Calu3 (cell line): ENCODE measurements around the gene HSFX4. TPM values are rescaled to one million over a fixed set of nuclear protein-coding genes. Genes with fewer than 3 reads are reported as not detected.
A peak's percentile ranks its signal among the peaks of the same experiment; 100 is the strongest.

Source experiments
- BruUV-seq: library from RNA; stranded (reverse); fragments of 400-500 nt; replicated peaks from 2 replicates; lab custom pipeline; 2021; lab: Mats Ljungman, UMichigan
- CTCF ChIA-PET: fragments of 300-600 bp; sonication (Branson Sonifier 250); formaldehyde crosslinking; loops from one replicate; lab custom pipeline; 2022; ENCODE audit warnings: antibody characterized with exemption; lab: Charles Lee
- DNase-seq: peaks from one replicate; pipeline ENCODE4 v3.0.0; 2022
- H3K27ac Mint-ChIP-seq: one replicate; pipeline ENCODE4 v1.8.0; 2022; ENCODE audit warnings: mixed read lengths; ENCODE audit not compliant: unreplicated experiment
- H3K27me3 Mint-ChIP-seq: one replicate; pipeline ENCODE4 v1.8.0; 2022; ENCODE audit warnings: mixed read lengths; ENCODE audit not compliant: unreplicated experiment
- H3K36me3 Mint-ChIP-seq: one replicate; pipeline ENCODE4 v1.8.0; 2022; ENCODE audit warnings: mild to moderate bottlenecking, moderate library complexity, mixed read lengths; ENCODE audit not compliant: insufficient read depth, unreplicated experiment
- H3K4me1 Mint-ChIP-seq: one replicate; pipeline ENCODE4 v1.8.0; 2022; ENCODE audit warnings: mild to moderate bottlenecking, low read depth, mixed read lengths; ENCODE audit not compliant: unreplicated experiment
- H3K4me3 Mint-ChIP-seq: one replicate; pipeline ENCODE4 v1.8.0; 2022; ENCODE audit warnings: mild to moderate bottlenecking, low read depth, moderate library complexity, mixed read lengths; ENCODE audit not compliant: unreplicated experiment
- H3K9me3 Mint-ChIP-seq: one replicate; pipeline ENCODE4 v1.8.0; 2022; ENCODE audit warnings: low read depth, mixed read lengths; ENCODE audit not compliant: unreplicated experiment
- intact Hi-C: fragments of 100-400 bp; cut with micrococcal nuclease; formaldehyde crosslinking; loops from one replicate; pipeline ENCODE4 v1.10.0; 2022; ENCODE audit not compliant: unreplicated experiment
- total RNA-seq: library from RNA; stranded (reverse); gene quantifications from 2 replicates; pipeline ENCODE4 v1.2.3, GENCODE V29; 2022
- TF ChIP-seq, protein P1 (sequence below): fragments of 200-600 bp; IDR thresholded peaks from one replicate; pipeline ENCODE4 v1.8.0; 2022; ENCODE audit warnings: antibody characterized with exemption; ENCODE audit not compliant: unreplicated experiment

The HSFX4 gene
- total RNA-seq, 1 experiment from 2014 or later, result not detected

DNA sequence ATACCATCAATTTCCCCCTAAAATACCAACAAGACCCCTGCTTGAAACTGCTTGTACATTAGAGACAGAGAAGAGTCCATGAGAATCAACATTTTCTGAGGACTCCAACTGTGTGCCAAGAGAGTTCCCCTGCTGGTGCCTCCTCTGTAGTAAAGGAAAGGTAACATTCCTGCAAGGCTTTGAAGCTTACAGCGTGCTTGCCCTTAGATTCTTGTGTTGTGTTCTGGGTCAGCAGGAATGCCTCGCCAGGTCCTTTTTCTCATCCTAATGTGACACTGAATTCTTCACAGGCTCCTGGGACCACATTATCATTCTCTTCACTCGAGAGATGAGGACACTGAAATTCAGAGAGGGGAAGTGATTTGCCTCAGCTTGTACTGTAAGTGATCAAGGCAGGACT is 18.6 kb downstream of the HSFX4 start:
- BruUV-seq, result no TSS peak
- Mint-ChIP-seq H3K4me1 (no peaks in the 10 kb centered on the region), H3K9me3 (no peaks in the 10 kb centered on the region), H3K27ac (no peak overlapping the region), H3K36me3 (no peaks in the 10 kb centered on the region), H3K27me3 (no peaks in the 10 kb centered on the region), H3K4me3 (no peak overlapping the region)
- DNase-seq, result no peak
- intact Hi-C loops, result no loop called here
- TF ChIP-seq, protein P1, sequence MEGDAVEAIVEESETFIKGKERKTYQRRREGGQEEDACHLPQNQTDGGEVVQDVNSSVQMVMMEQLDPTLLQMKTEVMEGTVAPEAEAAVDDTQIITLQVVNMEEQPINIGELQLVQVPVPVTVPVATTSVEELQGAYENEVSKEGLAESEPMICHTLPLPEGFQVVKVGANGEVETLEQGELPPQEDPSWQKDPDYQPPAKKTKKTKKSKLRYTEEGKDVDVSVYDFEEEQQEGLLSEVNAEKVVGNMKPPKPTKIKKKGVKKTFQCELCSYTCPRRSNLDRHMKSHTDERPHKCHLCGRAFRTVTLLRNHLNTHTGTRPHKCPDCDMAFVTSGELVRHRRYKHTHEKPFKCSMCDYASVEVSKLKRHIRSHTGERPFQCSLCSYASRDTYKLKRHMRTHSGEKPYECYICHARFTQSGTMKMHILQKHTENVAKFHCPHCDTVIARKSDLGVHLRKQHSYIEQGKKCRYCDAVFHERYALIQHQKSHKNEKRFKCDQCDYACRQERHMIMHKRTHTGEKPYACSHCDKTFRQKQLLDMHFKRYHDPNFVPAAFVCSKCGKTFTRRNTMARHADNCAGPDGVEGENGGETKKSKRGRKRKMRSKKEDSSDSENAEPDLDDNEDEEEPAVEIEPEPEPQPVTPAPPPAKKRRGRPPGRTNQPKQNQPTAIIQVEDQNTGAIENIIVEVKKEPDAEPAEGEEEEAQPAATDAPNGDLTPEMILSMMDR, result no peak
- CTCF ChIA-PET, result no interaction called here

- no peaks in the 10 kb centered on the region for H3K9me3 Mint-ChIP-seq
- no TSS peak for BruUV-seq
- intact Hi-C loops, result no loop called here
- TF ChIP-seq, protein P1, result no peak
- no peaks in the 10 kb centered on the region for H3K4me1 Mint-ChIP-seq
- DNase-seq, result no peak
- H3K4me3 Mint-ChIP-seq, result no peak overlapping the region
- H3K27ac Mint-ChIP-seq, result no peak overlapping the region
- no peaks in the 10 kb centered on the region for H3K27me3 Mint-ChIP-seq
- H3K36me3 Mint-ChIP-seq, result no peaks in the 10 kb centered on the region
- CTCF ChIA-PET, result interaction anchor here (0.7 kb wide), 1 partner anchor 533 kb away, joined by 3 read pairs; no protein-coding TSS in a partner anchor
Observed at GRCh38 chrX:149949743-149950436, 20.5 kb downstream of the HSFX4 start.

DNA sequence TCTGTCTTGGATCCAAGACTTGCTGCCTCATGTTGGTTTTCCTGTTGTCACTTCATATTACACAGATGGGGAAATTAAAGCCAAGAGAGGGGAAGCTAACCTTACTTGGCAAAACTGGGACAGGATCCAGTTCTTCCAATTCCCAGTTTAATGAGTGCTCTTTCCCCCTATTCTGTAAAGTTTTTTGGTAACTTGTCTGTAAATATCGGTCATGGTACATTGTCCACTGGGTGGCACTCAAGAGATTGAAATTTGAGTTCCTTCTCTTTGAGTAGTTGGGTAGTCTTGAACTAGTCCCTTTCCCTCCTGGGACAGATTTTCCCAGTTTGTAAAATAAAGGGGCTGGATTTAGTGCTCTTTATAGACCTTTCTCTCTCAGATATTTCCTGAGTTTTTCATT is 21.3 kb downstream of the HSFX4 start:
- no peak overlapping the region for H3K4me3 Mint-ChIP-seq
- H3K27ac Mint-ChIP-seq, result no peak overlapping the region
- no peaks in the 10 kb centered on the region for H3K4me1 Mint-ChIP-seq
- intact Hi-C loops, result no loop called here
- no peaks in the 10 kb centered on the region for H3K9me3 Mint-ChIP-seq
- H3K36me3 Mint-ChIP-seq, result no peaks in the 10 kb centered on the region
- no TSS peak for BruUV-seq
- TF ChIP-seq, protein P1, result peak; percentile 18
- peak; percentile 35 for DNase-seq
- CTCF ChIA-PET, result interaction anchor here (0.7 kb wide), 2 partner anchors 267 to 532 kb away, joined by 3 to 4 read pairs; no protein-coding TSS in a partner anchor
- no peaks in the 10 kb centered on the region for H3K27me3 Mint-ChIP-seq

GRCh38 chrX:149961572-149961971 is 32.2 kb downstream of the HSFX4 start:
- H3K36me3 Mint-ChIP-seq, result no peaks in the 10 kb centered on the region
- no peak overlapping the region for H3K27ac Mint-ChIP-seq
- intact Hi-C loops, result loop anchor here (5.0 kb wide), 1 partner anchor 721 kb away; no protein-coding TSS in a partner anchor
- peaks cover 9% of the 10 kb centered on the region for H3K4me1 Mint-ChIP-seq
- no TSS peak for BruUV-seq
- TF ChIP-seq, protein P1, result no peak
- no peaks in the 10 kb centered on the region for H3K9me3 Mint-ChIP-seq
- no peaks in the 10 kb centered on the region for H3K27me3 Mint-ChIP-seq
- CTCF ChIA-PET, result no interaction called here
- H3K4me3 Mint-ChIP-seq, result no peak overlapping the region
- DNase-seq, result no peak
